Camera-type eye (tissue), 1 donor: ENCODE results near the gene TDRD1. TPM values are rescaled to one million over a fixed set of nuclear protein-coding genes. Genes with fewer than 3 reads are reported as not detected.

ENCODE experiments used
- total RNA-seq: library from RNA; depleted of rRNA; stranded (reverse); fragments of >200 nt; gene quantifications from one replicate; pipeline ENCODE4 v1.2.3, GENCODE V29; 2014

TDRD1 gene, protein sequence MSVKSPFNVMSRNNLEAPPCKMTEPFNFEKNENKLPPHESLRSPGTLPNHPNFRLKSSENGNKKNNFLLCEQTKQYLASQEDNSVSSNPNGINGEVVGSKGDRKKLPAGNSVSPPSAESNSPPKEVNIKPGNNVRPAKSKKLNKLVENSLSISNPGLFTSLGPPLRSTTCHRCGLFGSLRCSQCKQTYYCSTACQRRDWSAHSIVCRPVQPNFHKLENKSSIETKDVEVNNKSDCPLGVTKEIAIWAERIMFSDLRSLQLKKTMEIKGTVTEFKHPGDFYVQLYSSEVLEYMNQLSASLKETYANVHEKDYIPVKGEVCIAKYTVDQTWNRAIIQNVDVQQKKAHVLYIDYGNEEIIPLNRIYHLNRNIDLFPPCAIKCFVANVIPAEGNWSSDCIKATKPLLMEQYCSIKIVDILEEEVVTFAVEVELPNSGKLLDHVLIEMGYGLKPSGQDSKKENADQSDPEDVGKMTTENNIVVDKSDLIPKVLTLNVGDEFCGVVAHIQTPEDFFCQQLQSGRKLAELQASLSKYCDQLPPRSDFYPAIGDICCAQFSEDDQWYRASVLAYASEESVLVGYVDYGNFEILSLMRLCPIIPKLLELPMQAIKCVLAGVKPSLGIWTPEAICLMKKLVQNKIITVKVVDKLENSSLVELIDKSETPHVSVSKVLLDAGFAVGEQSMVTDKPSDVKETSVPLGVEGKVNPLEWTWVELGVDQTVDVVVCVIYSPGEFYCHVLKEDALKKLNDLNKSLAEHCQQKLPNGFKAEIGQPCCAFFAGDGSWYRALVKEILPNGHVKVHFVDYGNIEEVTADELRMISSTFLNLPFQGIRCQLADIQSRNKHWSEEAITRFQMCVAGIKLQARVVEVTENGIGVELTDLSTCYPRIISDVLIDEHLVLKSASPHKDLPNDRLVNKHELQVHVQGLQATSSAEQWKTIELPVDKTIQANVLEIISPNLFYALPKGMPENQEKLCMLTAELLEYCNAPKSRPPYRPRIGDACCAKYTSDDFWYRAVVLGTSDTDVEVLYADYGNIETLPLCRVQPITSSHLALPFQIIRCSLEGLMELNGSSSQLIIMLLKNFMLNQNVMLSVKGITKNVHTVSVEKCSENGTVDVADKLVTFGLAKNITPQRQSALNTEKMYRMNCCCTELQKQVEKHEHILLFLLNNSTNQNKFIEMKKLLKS
- 0.38 TPM for total RNA-seq

DNA sequence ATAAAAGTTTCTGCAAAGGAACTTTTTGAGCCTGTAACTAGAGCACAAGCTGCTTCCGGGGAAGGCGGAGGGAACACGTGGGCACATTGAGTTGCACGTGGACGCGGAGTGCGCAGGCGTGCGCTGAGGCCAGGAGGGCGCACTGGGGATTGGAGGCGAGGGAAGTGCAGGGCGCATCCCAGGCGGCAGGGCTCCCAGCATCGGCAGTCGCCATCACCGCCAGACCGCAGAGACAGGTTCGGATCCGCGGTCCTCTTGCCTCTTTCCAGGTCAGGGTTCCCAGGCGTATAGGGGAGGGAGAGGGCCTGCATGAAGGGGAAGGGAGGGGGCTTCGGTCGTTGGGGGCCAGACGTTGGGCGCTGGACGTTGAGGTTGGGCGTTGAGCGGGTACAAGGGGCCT is at the start of gene TDRD1:
Gene TDRD1, plus strand, starts transcription at position 206 of the 400 bp plus-strand sequence. CDS start 8,479 bp downstream, outside the sequence.

DNA sequence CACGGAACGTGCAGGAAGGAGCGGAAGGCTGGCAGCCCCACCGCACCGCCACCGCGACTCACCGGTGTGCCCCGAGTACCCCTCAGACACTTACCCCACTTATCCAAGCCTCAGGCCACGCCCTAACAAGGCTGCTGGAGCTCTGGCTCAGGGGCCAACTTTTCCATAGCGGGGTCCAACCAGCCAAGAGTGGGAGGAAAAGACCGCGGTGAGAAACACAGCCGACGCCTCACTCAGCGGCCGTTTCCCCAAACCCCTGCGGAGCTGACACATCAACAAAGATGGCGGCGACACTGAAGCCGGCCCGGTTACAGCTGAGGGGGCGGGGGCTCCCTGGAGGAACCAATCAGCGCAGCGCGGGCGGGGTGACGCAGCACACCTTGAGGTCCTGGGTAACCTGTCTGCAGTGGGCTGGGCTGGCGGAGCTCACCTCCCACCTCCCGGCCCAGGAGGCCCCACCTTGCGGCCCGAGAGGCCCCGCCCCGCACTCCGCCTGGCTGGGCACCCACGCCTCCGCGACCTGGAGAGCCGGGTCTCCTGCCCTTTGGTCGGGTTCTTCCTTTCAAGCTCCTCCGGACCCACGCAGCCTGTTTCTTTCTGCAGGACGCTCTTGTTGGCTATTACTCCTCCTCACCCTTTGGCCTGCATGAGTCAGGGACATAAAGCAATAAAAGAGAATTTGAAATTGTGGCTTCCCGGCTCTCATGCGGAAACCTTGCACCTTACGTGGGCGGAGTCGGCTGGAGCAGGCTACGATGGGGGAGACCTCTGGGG is 5.0 kb upstream of the TDRD1 start, which contains the start of gene CCDC186:
Gene CCDC186, minus strand, starts transcription at position 283 of the 774 bp plus-strand sequence. CDS start 10,935 bp downstream, outside the sequence.

DNA sequence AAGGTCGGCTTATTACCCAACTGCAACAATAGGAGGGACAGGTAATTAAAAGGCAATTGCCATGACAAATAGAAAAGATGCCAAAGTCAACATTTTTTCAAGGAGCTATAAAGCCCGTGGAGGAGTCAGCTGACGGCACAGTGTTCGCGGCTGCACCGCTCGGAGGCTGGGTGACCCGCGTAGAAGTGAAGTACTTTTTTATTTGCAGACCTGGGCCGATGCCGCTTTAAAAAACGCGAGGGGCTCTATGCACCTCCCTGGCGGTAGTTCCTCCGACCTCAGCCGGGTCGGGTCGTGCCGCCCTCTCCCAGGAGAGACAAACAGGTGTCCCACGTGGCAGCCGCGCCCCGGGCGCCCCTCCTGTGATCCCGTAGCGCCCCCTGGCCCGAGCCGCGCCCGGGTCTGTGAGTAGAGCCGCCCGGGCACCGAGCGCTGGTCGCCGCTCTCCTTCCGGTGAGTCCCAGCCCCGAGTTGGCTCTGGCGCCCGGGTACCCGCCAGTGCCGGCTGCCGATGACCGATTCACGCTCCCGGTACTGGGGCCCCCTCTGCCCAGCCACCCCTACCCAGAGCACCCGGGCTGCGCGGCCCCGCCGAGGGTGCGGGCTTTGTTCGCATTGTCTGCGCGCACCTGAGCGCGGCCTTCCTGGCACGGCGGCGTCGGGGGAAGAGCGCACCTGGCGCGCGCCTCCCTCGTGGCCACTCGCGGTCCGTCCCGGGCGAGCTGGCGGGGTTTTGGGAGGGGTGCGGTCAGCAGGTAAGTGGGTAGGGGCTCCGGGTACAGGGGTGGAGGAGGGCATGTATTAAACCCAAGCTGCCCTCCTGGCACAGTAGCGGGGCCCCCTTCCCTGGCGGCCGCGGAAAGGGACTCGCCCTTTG is 60.2 kb downstream of the TDRD1 start, which contains the start of gene VWA2:
Gene VWA2, plus strand, starts transcription at position 138 of the 877 bp plus-strand sequence. CDS start 9,460 bp downstream, outside the sequence.

Other genes starting within 250 kb of the TDRD1 start
- 1.6 TPM for gene ADRB1, start 135.5 kb upstream of the TDRD1 start, total RNA-seq
- gene CCDC186, start 5.2 kb upstream of the TDRD1 start, total RNA-seq, result 66.1 TPM
- 3.0 TPM for gene VWA2, start 59.9 kb downstream of the TDRD1 start, total RNA-seq
- 19.6 TPM for gene AFAP1L2, start 225.1 kb downstream of the TDRD1 start, total RNA-seq